KMS-11 (cell line): ENCODE measurements around the gene BCDIN3D.

ENCODE experiments used
- H2AFZ ChIP-seq: fragments of 200-600 bp; sonication (generic); 2 replicates; pipeline ENCODE4 v1.6.1; 2016; ENCODE audit warnings: antibody characterized with exemption, mixed run types, low read depth
- H3K27ac ChIP-seq: fragments of 200-600 bp; sonication (generic); 2 replicates; pipeline ENCODE4 v1.6.1; 2016; ENCODE audit warnings: mild to moderate bottlenecking, mixed run types
- H3K27me3 ChIP-seq: fragments of 200-600 bp; sonication (generic); 2 replicates; pipeline ENCODE4 v1.6.1; 2017; ENCODE audit warnings: mild to moderate bottlenecking, low read depth, mixed run types, moderate library complexity; ENCODE audit not compliant: insufficient read depth
- H3K36me3 ChIP-seq: fragments of 200-600 bp; sonication (generic); 2 replicates; pipeline ENCODE4 v1.6.1; 2017; ENCODE audit warnings: mild to moderate bottlenecking, mixed run types; ENCODE audit not compliant: insufficient read depth
- H3K4me1 ChIP-seq: fragments of 200-600 bp; sonication (generic); 2 replicates; pipeline ENCODE4 v1.6.1; 2016; ENCODE audit warnings: mild to moderate bottlenecking, low read depth, mixed run types; ENCODE audit not compliant: poor library complexity, severe bottlenecking
- H3K4me2 ChIP-seq: fragments of 200-600 bp; sonication (generic); 2 replicates; pipeline ENCODE4 v1.7.0; 2016; ENCODE audit warnings: mild to moderate bottlenecking, mixed run types
- H3K4me3 ChIP-seq: fragments of 200-600 bp; sonication (generic); IDR thresholded peaks from 2 replicates; pipeline ENCODE4 v1.6.1; 2017; ENCODE audit warnings: low read depth, low read length, mixed read lengths; ENCODE audit not compliant: insufficient read depth
- H3K79me2 ChIP-seq: fragments of 200-600 bp; sonication (generic); 2 replicates; pipeline ENCODE4 v1.6.1; 2016; ENCODE audit warnings: low read depth, mixed run types; ENCODE audit not compliant: insufficient read depth
- H3K9ac ChIP-seq: fragments of 200-600 bp; sonication (generic); 2 replicates; pipeline ENCODE4 v1.6.1; 2016; ENCODE audit warnings: mild to moderate bottlenecking, mixed run types
- H4K20me1 ChIP-seq: fragments of 200-600 bp; sonication (generic); 2 replicates; pipeline ENCODE4 v1.6.1; 2016; ENCODE audit warnings: mild to moderate bottlenecking, mixed run types; ENCODE audit not compliant: insufficient read depth
- CTCF ChIP-seq: fragments of 200-600 bp; sonication (generic); conservative IDR thresholded peaks from 2 replicates; pipeline ENCODE4 v1.6.1; 2017; ENCODE audit warnings: low read depth, mild to moderate bottlenecking, antibody characterized with exemption, low read length, moderate library complexity, mixed read lengths

BCDIN3D gene

DNA sequence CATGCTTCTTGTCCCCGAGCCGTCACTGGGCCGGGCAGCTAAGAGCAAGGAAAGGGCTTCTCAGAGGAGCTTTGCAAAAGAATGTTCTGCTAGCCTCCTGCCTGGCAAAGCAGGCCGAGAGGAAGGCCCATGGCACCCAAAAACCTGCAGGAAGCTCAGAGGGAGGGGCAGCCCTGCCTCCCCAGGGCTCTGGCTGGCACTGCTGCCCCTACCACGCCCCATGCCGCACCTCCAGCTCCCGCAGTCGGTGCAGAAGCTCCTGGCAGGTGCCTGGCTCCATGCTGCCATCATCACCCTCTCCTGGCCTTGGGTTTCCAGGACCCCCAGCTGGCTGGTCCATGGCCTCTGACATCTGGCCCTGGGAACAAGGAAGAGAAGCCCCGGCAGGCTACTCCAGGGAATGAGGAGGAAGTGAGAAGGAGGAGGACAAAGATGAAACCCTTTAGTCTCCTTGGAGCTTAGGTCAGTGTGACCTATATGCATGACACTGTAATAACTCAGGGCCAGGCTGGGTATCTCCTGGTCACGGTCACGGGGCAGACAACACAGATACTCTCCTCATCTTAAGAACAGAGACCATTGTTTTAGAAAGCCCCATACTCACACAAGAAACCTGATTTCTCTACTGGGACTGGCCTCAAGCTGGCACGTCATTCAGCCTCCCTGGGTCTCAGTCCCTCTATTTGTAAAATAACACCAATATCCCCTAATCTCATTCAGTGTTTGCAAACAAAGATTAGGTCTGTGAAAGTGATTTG, 39.0 kb downstream of the BCDIN3D start:
- H3K79me2 ChIP-seq = no peaks in the 10 kb centered on the region
- no peak overlapping the region for H2AFZ ChIP-seq
- no peaks in the 10 kb centered on the region; the same call in 1 of the 2 replicates for H3K27me3 ChIP-seq
- H3K27ac ChIP-seq = no peak overlapping the region
- H3K36me3 ChIP-seq = no peaks in the 10 kb centered on the region
- H3K4me1 ChIP-seq = no peaks in the 10 kb centered on the region
- H3K9ac ChIP-seq = no peak overlapping the region
- no peak overlapping the region for H3K4me2 ChIP-seq
- TF ChIP-seq CTCF = no peak
- no peak overlapping the region for H3K4me3 ChIP-seq
- H4K20me1 ChIP-seq = no peaks in the 10 kb centered on the region

DNA sequence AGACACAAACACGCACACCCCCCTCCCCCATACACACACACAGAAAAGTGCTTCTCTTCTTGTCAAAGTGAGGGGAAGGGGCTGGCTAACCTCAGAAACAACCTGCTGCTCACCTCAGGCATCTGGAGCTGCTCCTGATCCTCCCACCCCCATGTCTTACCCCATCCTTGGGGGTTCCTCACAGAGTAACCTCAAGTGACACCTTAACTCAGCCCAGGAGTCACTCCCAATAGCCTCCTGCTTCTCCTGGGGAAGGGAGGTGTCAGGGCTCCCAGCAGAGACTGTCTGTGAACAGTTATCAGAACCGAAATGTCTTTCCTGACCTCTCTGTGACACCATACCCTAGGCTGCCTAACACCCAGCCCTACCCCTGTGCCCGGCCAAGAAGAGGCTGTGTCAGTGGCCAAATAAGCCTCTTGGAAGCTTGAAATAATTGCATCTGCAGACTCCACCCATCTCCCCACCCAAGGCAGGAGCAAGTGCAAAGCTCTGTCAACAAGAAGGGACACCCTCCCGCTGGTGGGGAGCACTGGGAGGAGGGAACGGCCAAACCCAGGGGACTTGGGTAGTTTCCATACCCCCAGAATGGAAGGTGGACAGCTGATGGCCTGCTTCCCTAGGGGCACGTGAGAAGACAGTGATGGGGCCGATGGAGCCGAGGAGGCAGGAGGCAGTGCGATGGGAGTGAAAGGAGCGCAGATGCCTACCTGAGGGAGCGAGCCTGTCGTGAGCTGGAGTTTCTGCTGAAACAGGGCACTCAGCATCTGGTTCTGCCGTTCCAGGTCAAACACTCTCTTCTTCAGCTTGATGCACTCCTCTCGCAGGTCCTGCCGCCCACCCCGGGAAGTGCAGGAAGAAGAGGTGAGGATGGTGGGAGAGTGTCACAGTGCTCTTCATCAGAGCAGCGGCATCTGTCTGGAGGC, 41.5 kb downstream of the BCDIN3D start:
- no peaks in the 10 kb centered on the region for H4K20me1 ChIP-seq
- no peak overlapping the region for H3K4me2 ChIP-seq
- H3K9ac ChIP-seq = no peak overlapping the region
- no peak overlapping the region for H3K27ac ChIP-seq
- H3K36me3 ChIP-seq = no peaks in the 10 kb centered on the region
- H3K4me1 ChIP-seq = no peaks in the 10 kb centered on the region
- no peak overlapping the region for H3K4me3 ChIP-seq
- no peak for TF ChIP-seq CTCF
- H3K27me3 ChIP-seq = no peaks in the 10 kb centered on the region
- no peak overlapping the region for H2AFZ ChIP-seq
- no peaks in the 10 kb centered on the region for H3K79me2 ChIP-seq

DNA sequence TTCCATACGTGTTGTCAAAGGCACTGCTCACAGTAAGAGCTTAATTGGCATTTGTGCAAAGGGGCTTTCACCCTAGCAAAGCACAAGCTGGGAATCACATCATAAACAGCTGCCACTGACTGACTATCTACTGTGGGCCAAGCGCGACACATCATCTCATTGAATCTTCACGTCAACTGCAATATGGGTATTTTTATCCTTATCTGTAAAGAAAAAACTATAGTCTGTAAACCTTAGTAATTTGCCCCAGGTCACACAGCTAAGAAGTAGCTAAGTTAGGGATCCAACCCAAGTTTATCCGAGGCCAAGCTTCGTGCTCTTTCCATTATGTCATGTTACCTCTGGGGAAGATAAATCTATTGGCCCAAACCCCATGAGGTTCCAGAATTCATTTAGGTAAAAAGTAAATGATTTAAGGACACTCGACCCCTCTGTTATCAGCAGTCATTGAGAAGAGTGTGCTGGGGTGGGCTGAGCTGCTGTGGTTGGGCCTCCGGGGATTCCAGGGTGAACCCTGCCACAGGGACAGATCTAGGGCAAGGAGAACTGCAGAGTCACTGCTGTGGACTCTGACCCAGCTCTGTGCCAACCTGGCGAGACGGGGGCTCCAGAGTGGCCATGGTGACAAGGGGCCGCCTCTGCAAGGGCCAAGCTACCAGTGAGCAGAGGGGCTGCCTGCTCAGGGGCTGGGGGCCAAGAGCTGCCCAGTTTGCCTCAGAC, 42.3 kb downstream of the BCDIN3D start:
- H3K9ac ChIP-seq = no peak overlapping the region
- no peak overlapping the region for H3K27ac ChIP-seq
- no peaks in the 10 kb centered on the region for H3K79me2 ChIP-seq
- H4K20me1 ChIP-seq = no peaks in the 10 kb centered on the region
- no peak overlapping the region for H3K4me2 ChIP-seq
- H3K36me3 ChIP-seq = no peaks in the 10 kb centered on the region
- no peak overlapping the region for H2AFZ ChIP-seq
- H3K4me3 ChIP-seq = no peak overlapping the region
- no peaks in the 10 kb centered on the region for H3K27me3 ChIP-seq
- no peak for TF ChIP-seq CTCF
- H3K4me1 ChIP-seq = no peaks in the 10 kb centered on the region

GRCh38 chr12:49798934-49799333, 44.0 kb downstream of the BCDIN3D start:
- Histone ChIP-seq H3K79me2 (no peaks in the 10 kb centered on the region), H2AFZ (no peak overlapping the region), H3K4me2 (no peak overlapping the region), H3K4me1 (no peaks in the 10 kb centered on the region), H4K20me1 (no peaks in the 10 kb centered on the region), H3K36me3 (no peaks in the 10 kb centered on the region), H3K9ac (no peak overlapping the region), H3K27ac (no peak overlapping the region), H3K27me3 (no peaks in the 10 kb centered on the region), H3K4me3 (no peak overlapping the region)
- TF ChIP-seq CTCF = no peak
